GM18508 (cell line): ENCODE measurements around the gene KCNJ9.

Experiments
- ATAC-seq: cut with Tn5 transposase; IDR thresholded peaks from one replicate; pipeline ENCODE4 v1.9.1; 2021; ENCODE audit warnings: moderate number of reproducible peaks; ENCODE audit not compliant: insufficient read depth, unreplicated experiment

The KCNJ9 gene

GRCh38 chr1:160136926-160137200 is 55.5 kb downstream of the KCNJ9 start:
- no peak for ATAC-seq

DNA sequence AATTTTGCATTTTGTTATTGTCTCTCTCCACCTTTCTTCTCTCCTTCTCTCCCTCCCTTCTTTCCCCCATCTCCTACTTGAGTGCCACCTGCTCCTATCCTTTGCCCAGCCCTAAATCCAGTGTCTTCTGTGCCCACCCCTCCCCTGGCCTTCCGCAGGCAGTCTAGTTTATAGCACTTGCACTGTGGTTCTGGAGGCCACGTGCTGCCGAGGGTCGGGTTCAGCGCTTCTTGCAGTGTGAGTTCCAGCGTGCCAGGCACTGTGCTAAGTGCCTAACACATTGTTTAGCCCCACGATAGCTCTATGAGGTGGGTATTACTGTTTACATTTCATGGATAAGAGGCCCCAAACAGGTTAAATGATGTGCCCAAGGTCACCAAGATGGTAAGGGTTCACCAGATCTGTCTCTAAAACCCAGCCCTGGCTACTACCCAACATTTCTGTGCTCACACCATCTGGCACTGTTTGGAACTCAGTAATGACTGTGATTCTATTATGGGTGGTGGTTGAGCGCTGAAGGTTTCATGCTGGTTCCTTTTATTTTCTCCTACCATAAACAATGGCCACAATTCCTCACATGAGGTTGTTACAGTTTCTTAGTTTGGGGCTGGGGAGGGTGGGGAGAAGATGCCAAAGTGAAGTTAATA is 56.0 kb downstream of the KCNJ9 start:
- ATAC-seq, result no peak

DNA sequence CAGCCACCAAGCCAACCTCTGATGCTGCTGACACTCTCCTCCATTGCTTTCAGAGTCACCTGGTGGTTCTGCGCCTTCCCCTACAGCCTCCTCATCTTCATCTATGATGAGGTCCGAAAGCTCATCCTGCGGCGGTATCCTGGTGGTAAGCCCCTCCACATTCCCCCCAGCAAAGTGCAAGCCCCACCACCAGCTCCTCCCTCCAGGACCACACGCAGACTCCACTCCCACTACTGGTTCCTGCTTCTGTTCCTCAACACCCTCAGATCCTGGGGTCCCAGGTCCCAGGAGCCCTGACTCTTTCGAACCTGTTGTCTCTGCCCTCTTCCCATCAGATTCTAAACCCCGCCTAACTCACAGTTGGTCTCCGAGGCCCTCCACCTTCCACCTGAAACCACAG is 58.5 kb downstream of the KCNJ9 start:
- ATAC-seq, result no peak
